DMS79 treated with DMSO at 0.1 percent for 48 hours (cell line): ENCODE measurements around the gene BRD8.

Experiments
- DNase-seq: peaks from one replicate; lab custom pipeline; 2025; lab: John Stamatoyannopoulos, UW

Gene BRD8

GRCh38 chr5:138096997-138097828 is 81.2 kb downstream of the BRD8 start:
- no peak for DNase-seq

- no peak for DNase-seq
These were observed 82.1 kb downstream of the BRD8 start for GRCh38 chr5:138096363-138096762.

GRCh38 chr5:138095100-138095907 is 83.1 kb downstream of the BRD8 start:
- DNase-seq: no peak

GRCh38 chr5:138093036-138093435 is 85.4 kb downstream of the BRD8 start:
- no peak for DNase-seq

GRCh38 chr5:138092301-138092700 is 86.1 kb downstream of the BRD8 start:
- no peak for DNase-seq

GRCh38 chr5:138091685-138092084 is 86.7 kb downstream of the BRD8 start:
- no peak for DNase-seq
